Muscle layer of duodenum (tissue), 2 donors: ENCODE measurements around the gene FLNB.

Experiments
- H3K27ac ChIP-seq: one replicate; pipeline ENCODE4 v1.7.0; 2013; ENCODE audit warnings: mild to moderate bottlenecking, low read length
- H3K27me3 ChIP-seq: one replicate; pipeline ENCODE4 v1.7.0; 2013; ENCODE audit warnings: low read depth, mild to moderate bottlenecking, control low read depth, low read length
- H3K36me3 ChIP-seq, 2 donors: one replicate each; pipeline ENCODE4 v1.7.0; 2013; ENCODE audit warnings: low read length in 2 of 2, control low read depth in 1 of 2, mild to moderate bottlenecking in 1 of 2; ENCODE audit not compliant: insufficient read depth in 2 of 2, control insufficient read depth in 1 of 2
- H3K4me1 ChIP-seq, 2 donors: one replicate each; pipeline ENCODE4 v1.7.0; 2013; ENCODE audit warnings: low read length in 2 of 2, mild to moderate bottlenecking in 2 of 2, control low read depth in 1 of 2, moderate library complexity in 1 of 2; ENCODE audit not compliant: insufficient read depth in 2 of 2, control insufficient read depth in 1 of 2
- H3K4me3 ChIP-seq, 2 donors: one replicate each; pipeline ENCODE4 v1.7.0; 2013; ENCODE audit warnings: low read length in 2 of 2, low read depth in 1 of 2, mild to moderate bottlenecking in 1 of 2
- H3K9me3 ChIP-seq, 2 donors: one replicate each; pipeline ENCODE4 v1.7.0; 2013; ENCODE audit warnings: low read length in 2 of 2, control low read depth in 1 of 2, mild to moderate bottlenecking in 1 of 2; ENCODE audit not compliant: control insufficient read depth in 1 of 2
- donor health status: healthy.

FLNB gene

DNA sequence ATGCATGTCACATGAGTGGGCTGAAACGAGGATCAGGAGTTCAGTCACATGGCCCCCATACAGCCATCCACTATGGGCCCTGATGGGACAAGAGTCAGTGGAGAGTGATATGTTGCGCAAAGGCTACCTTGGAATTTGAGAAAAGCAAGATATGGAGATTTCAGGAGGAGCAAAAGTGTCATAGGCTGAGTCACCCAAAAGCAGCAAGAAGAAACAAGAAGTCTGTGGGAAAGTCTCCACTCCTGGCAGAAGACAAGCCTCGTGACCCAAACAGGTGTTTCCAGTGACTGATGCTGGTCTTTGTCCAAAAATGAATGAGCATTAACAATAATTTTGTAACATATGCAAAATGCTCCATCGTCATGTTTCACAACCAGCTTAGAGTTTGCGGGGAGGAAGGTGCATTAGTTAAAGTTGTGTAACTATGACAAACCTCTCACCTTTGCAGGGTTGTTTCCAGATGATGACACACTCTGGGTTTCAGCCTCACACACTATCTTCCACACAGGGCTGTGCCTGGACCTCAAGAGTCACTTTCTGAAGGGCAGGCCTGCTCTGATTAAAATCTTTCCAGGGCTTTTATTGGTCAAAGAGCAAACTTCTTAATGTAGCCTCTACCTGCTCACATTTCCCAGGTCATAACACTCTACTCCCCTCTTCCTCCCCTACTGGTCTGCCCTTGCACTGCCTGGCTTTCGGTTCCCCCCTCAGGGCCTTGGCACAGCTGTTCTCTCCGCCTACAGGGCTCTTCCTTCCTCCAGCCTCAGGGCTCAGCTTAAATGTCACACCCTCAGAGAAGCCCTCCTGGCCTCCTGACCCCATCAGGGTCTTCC lies 206.5 kb downstream of the FLNB start:
- H3K36me3 ChIP-seq = no peaks in the 10 kb centered on the region
- H3K27me3 ChIP-seq = no peaks in the 10 kb centered on the region
- peaks cover 9 to 10% of the 10 kb centered on the region in 2 donors for H3K4me1 ChIP-seq
- no peak overlapping the region for H3K27ac ChIP-seq
- no peaks in the 10 kb centered on the region for H3K9me3 ChIP-seq
- H3K4me3 ChIP-seq = no peak overlapping the region

- no peaks in the 10 kb centered on the region for H3K9me3 ChIP-seq
- H3K4me3 ChIP-seq = no peak overlapping the region
- peaks cover 9 to 10% of the 10 kb centered on the region in 2 donors for H3K4me1 ChIP-seq
- H3K27me3 ChIP-seq = no peaks in the 10 kb centered on the region
- no peaks in the 10 kb centered on the region for H3K36me3 ChIP-seq
- no peak overlapping the region for H3K27ac ChIP-seq
Measured at GRCh38 chr3:58215317-58216025, 207.2 kb downstream of the FLNB start.

DNA sequence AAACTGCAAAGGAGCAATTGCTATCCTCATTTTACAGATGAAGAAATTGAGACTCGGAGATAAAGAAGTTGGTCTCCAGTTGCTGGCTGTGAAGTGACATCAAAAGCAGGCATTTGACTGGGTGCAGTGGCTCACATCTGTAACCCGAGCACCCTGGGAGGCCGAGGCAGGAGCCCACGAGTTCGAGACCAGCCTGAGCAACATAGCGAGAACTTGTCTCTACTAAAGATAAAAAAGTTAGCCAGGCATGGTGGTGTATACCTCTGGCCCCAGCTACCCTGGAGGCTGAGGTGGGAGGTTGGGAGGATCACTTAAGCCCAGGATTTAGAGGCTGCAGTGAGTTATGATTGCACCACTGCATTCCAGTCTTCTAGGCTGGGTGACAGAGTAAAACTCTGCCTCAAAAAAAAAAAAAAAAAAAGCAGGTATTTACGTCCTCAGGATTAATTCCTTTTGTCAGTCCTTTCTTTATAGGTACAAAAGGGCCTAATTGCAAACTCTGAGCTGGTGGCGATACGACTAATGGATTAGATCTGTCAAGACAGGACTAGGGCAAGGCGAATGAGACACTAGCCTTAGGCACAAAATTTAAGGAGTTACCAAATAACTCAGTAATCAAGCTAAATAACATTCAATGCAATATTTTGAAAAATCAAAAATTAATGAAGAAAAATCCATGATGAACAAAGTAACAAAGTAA lies 208.4 kb downstream of the FLNB start:
- Histone ChIP-seq H3K36me3 (no peaks in the 10 kb centered on the region), H3K27me3 (no peaks in the 10 kb centered on the region), H3K27ac (no peak overlapping the region), H3K4me3 (no peak overlapping the region), H3K4me1 (peaks cover 9 to 10% of the 10 kb centered on the region in 2 donors), H3K9me3 (no peaks in the 10 kb centered on the region)

GRCh38 chr3:58217209-58217811 lies 209.1 kb downstream of the FLNB start:
- Histone ChIP-seq H3K36me3 (no peaks in the 10 kb centered on the region), H3K9me3 (no peaks in the 10 kb centered on the region), H3K4me1 (peaks cover 9 to 10% of the 10 kb centered on the region in 2 donors), H3K27ac (no peak overlapping the region), H3K4me3 (peak overlapping the region in 1 of 2 donors; percentile 16), H3K27me3 (no peaks in the 10 kb centered on the region)

DNA sequence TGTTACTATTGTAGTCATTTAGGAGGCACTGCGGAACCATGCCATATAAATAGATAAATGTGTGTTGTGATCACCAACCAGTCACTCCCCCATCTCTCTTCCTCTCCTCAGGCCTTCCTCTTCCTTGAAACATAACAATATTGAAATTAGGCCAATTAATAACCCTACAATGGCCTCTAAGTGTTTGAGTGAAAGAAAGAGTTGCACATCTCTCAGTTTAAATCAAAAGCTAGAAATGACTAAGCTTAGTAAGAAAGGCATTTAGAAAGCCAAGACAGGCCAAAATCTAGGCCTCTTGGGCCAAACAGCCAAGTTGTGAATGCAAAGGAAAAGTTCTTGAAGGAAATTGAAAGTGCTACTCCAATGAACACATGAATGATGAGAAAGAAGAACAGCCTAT lies 210.7 kb downstream of the FLNB start:
- Histone ChIP-seq H3K36me3 (no peaks in the 10 kb centered on the region), H3K27me3 (no peaks in the 10 kb centered on the region), H3K4me1 (peaks cover 9 to 10% of the 10 kb centered on the region in 2 donors), H3K9me3 (no peaks in the 10 kb centered on the region), H3K27ac (no peak overlapping the region), H3K4me3 (no peak overlapping the region)
